ENCODE measurements around the gene CH25H. TPM values are rescaled to one million over a fixed set of nuclear protein-coding genes. Genes with fewer than 3 reads are reported as not detected.

Gene CH25H
- total RNA-seq, 1 donor from 2014 or later = not detected

DNA sequence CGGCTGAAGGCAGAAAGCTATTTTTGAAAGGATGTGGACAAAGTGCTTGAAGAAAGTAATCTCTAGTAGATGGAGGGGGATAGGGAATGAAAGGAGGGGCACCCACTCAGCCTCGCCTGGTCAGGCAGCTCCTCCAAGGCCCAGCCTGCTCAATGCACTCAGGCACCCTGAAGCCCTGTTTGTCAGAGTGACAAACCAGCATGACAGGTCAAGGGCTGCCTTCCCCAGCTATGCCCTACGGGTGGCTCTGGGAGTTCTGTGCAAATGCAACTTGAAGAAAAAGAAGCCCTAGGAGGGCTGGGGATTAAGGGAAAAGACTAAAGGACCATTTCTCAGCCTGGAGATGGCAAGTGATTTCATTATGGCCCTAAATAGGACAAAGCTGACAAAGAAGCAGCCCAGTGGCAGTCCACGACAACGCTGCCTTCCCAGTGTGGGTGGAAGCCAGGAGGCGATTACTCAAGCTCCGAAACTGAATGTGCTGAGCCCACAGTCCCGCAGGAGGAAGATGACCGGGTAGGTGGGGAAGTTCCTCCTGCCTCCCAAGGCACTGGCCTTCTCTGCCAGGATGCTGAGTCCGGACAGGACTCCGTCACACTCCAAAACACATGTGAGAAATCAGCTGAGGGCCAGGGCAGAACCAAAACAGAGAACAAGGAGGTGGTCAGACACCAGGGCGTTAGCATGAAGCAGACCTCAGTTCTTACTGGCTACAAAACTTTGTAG is 28.1 kb upstream of the CH25H start:
- H3K9me3 Mint-ChIP-seq = peaks cover 2% of the 10 kb centered on the region
- H3K79me2 ChIP-seq (ENCODE audit: low read depth) = no peaks in the 10 kb centered on the region
- H3K4me1 ChIP-seq = peaks cover 14% of the 10 kb centered on the region
- peak; percentile 47 for DNase-seq (ENCODE audit: low spot score)
- peaks cover 16% of the 10 kb centered on the region for H3F3A ChIP-seq (ENCODE audit: low read depth)
- H3K27me3 Mint-ChIP-seq (ENCODE audit: insufficient read depth, low read depth) = peaks cover 13% of the 10 kb centered on the region
- no peak overlapping the region for H3K9ac ChIP-seq
- H3K9me3 ChIP-seq (ENCODE audit: low read depth) = no peaks in the 10 kb centered on the region
- peak overlapping the region; percentile 56 for H3K4me2 ChIP-seq
- peaks cover 84% of the 10 kb centered on the region for H3K27me3 ChIP-seq
- no peaks in the 10 kb centered on the region for H3K36me3 ChIP-seq
- H3K27ac Mint-ChIP-seq = peak overlapping the region; percentile 52
- H3K4me3 ChIP-seq = no peak overlapping the region
- H3K4me3 Mint-ChIP-seq = no peak overlapping the region
- H3K4me1 Mint-ChIP-seq = peaks cover 22% of the 10 kb centered on the region
- peaks cover 3% of the 10 kb centered on the region for H4K20me1 ChIP-seq (ENCODE audit: low read depth)
- H2AFZ ChIP-seq (replicated peaks) = no peak overlapping the region
- H3K27ac ChIP-seq = no peak overlapping the region
- H3K36me3 Mint-ChIP-seq = peaks cover 5% of the 10 kb centered on the region
- TF ChIP-seq CTCF (IDR thresholded peaks at IDR 0.05) (no peak), EZH2 (IDR thresholded peaks at IDR 0.05) (no peak), EZH2phosphoT487 (IDR thresholded peaks at IDR 0.05) (no peak)

DNA sequence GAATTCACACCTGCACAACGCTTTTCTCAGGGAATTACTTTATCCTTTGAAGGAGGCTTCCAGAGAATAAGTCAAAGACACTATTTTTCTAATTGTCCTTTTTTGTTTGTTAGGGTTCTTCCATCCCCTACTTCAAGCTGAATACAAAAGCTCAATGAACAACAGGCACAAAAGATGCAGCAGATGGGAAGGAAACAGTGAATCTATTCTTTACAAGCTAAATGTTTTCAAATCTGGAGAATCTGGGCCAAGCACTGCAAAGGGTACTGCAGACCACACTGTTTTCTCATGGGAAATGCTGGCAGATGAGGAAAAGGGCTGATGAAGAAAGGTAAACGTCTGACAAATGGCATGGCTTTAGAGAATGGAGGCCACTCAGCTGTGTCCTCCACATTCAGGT is 25.9 kb upstream of the CH25H start:
- Histone ChIP-seq H3K27ac (no peak overlapping the region), H3K9ac (no peak overlapping the region), H3K79me2 (ENCODE audit: low read depth) (no peaks in the 10 kb centered on the region), H3K4me3 (no peak overlapping the region), H3K4me2 (no peak overlapping the region), H4K20me1 (ENCODE audit: low read depth) (peaks cover 3% of the 10 kb centered on the region), H3K27me3 (peaks cover 62% of the 10 kb centered on the region), H3K9me3 (ENCODE audit: low read depth) (no peaks in the 10 kb centered on the region), H3K36me3 (no peaks in the 10 kb centered on the region), H3K4me1 (peaks cover 14% of the 10 kb centered on the region), H3F3A (ENCODE audit: low read depth) (peaks cover 16% of the 10 kb centered on the region), H2AFZ (replicated peaks) (no peak overlapping the region)
- Mint-ChIP-seq H3K27me3 (ENCODE audit: insufficient read depth, low read depth) (peaks cover 4% of the 10 kb centered on the region), H3K36me3 (peaks cover 4% of the 10 kb centered on the region), H3K9me3 (peaks cover 8% of the 10 kb centered on the region), H3K27ac (no peak overlapping the region), H3K4me1 (peaks cover 22% of the 10 kb centered on the region), H3K4me3 (no peak overlapping the region)
- TF ChIP-seq CTCF (IDR thresholded peaks at IDR 0.05) = no peak
- TF ChIP-seq EZH2 (IDR thresholded peaks at IDR 0.05) = no peak
- TF ChIP-seq EZH2phosphoT487 (IDR thresholded peaks at IDR 0.05) = no peak
- no peak for DNase-seq (ENCODE audit: low spot score)

DNA sequence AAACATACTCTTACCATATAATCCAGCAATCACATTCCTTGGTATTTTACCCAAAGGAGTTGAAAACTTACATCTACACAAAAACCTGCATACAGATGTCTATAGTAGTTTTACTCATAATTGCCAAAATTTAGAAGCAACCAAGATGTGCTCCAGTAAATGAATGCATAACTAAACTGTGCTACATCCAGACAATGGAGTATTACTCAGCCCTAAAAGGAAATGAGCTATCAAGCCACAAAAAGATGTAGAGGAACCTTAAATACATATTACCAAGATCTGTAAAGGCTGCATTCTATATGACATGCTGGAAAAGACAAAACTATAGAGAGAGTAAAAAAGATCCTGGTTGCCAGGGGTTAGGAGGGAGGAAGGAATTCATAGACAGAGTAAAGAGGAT is 21.8 kb upstream of the CH25H start:
- no peaks in the 10 kb centered on the region for H3K79me2 ChIP-seq (ENCODE audit: low read depth)
- H3K4me2 ChIP-seq = no peak overlapping the region
- TF ChIP-seq EZH2phosphoT487 (IDR thresholded peaks at IDR 0.05) = no peak
- H3K9me3 ChIP-seq (ENCODE audit: low read depth) = peaks cover 4% of the 10 kb centered on the region
- Mint-ChIP-seq H3K9me3 (peaks cover 17% of the 10 kb centered on the region), H3K27me3 (ENCODE audit: insufficient read depth, low read depth) (peaks cover 4% of the 10 kb centered on the region), H3K4me3 (no peak overlapping the region), H3K27ac (no peak overlapping the region), H3K4me1 (peaks cover 20% of the 10 kb centered on the region), H3K36me3 (peaks cover 17% of the 10 kb centered on the region)
- H4K20me1 ChIP-seq (ENCODE audit: low read depth) = no peaks in the 10 kb centered on the region
- DNase-seq (ENCODE audit: low spot score) = no peak
- H3K4me1 ChIP-seq = peaks cover 11% of the 10 kb centered on the region
- no peak overlapping the region for H3K4me3 ChIP-seq
- no peak overlapping the region for H3K9ac ChIP-seq
- H3K27me3 ChIP-seq = peaks cover 21% of the 10 kb centered on the region
- H3F3A ChIP-seq (ENCODE audit: low read depth) = no peaks in the 10 kb centered on the region
- H2AFZ ChIP-seq (replicated peaks) = no peak overlapping the region
- H3K36me3 ChIP-seq = no peaks in the 10 kb centered on the region
- no peak overlapping the region for H3K27ac ChIP-seq

GRCh38 chr10:89228146-89228545 is 21.0 kb upstream of the CH25H start:
- peaks cover 15% of the 10 kb centered on the region for H3K36me3 Mint-ChIP-seq

More at GRCh38 chr10:89228146-89228545, 21.0 kb upstream of the CH25H start:
- H3K36me3 ChIP-seq = no peaks in the 10 kb centered on the region
- no peaks in the 10 kb centered on the region for H4K20me1 ChIP-seq (ENCODE audit: low read depth)
- no peak overlapping the region for H3K27ac ChIP-seq
- peaks cover 13% of the 10 kb centered on the region for H3K27me3 ChIP-seq
- H2AFZ ChIP-seq (replicated peaks) = no peak overlapping the region
- H3K79me2 ChIP-seq (ENCODE audit: low read depth) = no peaks in the 10 kb centered on the region
- H3K4me2 ChIP-seq = no peak overlapping the region
- H3K4me3 ChIP-seq = no peak overlapping the region
- no peak overlapping the region for H3K4me3 Mint-ChIP-seq
- peaks cover 11% of the 10 kb centered on the region for H3K4me1 ChIP-seq
- no peak overlapping the region for H3K27ac Mint-ChIP-seq
- H3K9me3 ChIP-seq (ENCODE audit: low read depth) = peaks cover 4% of the 10 kb centered on the region
- H3K9me3 Mint-ChIP-seq = peaks cover 17% of the 10 kb centered on the region
- TF ChIP-seq EZH2 (IDR thresholded peaks at IDR 0.05) = no peak
- TF ChIP-seq CTCF (IDR thresholded peaks at IDR 0.05) = no peak
- no peak for TF ChIP-seq EZH2phosphoT487 (IDR thresholded peaks at IDR 0.05)
- no peaks in the 10 kb centered on the region for H3F3A ChIP-seq (ENCODE audit: low read depth)
- peaks cover 2% of the 10 kb centered on the region for H3K27me3 Mint-ChIP-seq (ENCODE audit: insufficient read depth, low read depth)
- no peak for DNase-seq (ENCODE audit: low spot score)
- peaks cover 20% of the 10 kb centered on the region for H3K4me1 Mint-ChIP-seq
- H3K9ac ChIP-seq = no peak overlapping the region

All from neural progenitor cell (in vitro differentiated cells).